Neural cell (in vitro differentiated cells): ENCODE measurements around the gene MAGEA8.

Source experiments
- CTCF ChIP-seq: fragments of 450-650 bp; IDR thresholded peaks from 2 replicates; pipeline ENCODE4 v1.5.1; 2014; ENCODE audit warnings: antibody characterized with exemption, mild to moderate bottlenecking, moderate library complexity; ENCODE audit not compliant: poor library complexity, severe bottlenecking
- EP300 ChIP-seq: fragments of 450-650 bp; conservative IDR thresholded peaks from 2 replicates; pipeline ENCODE4 v1.6.1; 2014; ENCODE audit warnings: antibody characterized with exemption, mild to moderate bottlenecking, moderate library complexity; ENCODE audit not compliant: poor library complexity, severe bottlenecking
- EZH2 ChIP-seq: fragments of 200-600, 300-800 bp; shearing (Covaris generic), sonication (generic); IDR thresholded peaks from 2 replicates; pipeline ENCODE4 v1.6.1; 2014; ENCODE audit warnings: antibody characterized with exemption, low read length, borderline replicate concordance, mild to moderate bottlenecking; ENCODE audit not compliant: insufficient read depth, poor library complexity, severe bottlenecking
- MXI1 ChIP-seq: fragments of 450-650 bp; conservative IDR thresholded peaks from 2 replicates; pipeline ENCODE4 v1.6.1; 2014; ENCODE audit warnings: antibody characterized with exemption, mild to moderate bottlenecking; ENCODE audit not compliant: poor library complexity, severe bottlenecking
- POLR2AphosphoS5 ChIP-seq: IDR thresholded peaks from 2 replicates; pipeline ENCODE4 v1.6.1; 2012
- RAD21 ChIP-seq: fragments of 450-650 bp; conservative IDR thresholded peaks from 2 replicates; pipeline ENCODE4 v1.6.1; 2014; ENCODE audit warnings: antibody characterized with exemption, mild to moderate bottlenecking, moderate library complexity
- SMC3 ChIP-seq: fragments of 450-650 bp; conservative IDR thresholded peaks from 2 replicates; pipeline ENCODE4 v1.6.1; 2014; ENCODE audit warnings: antibody characterized with exemption, mild to moderate bottlenecking, moderate library complexity; ENCODE audit not compliant: poor library complexity
- TAF1 ChIP-seq: IDR thresholded peaks from 2 replicates; pipeline ENCODE4 v1.6.1; 2012; ENCODE audit warnings: low read depth
- TF ChIP-seq, protein P1 (sequence below): IDR thresholded peaks from 2 replicates; pipeline ENCODE4 v1.6.1; 2012; ENCODE audit warnings: borderline replicate concordance

- TF ChIP-seq EP300 (no peak), CTCF (no peak), EZH2 (no peak), MXI1 (no peak), TAF1 (no peak), RAD21 (no peak), POLR2AphosphoS5 (no peak), SMC3 (no peak)
- TF ChIP-seq, protein P1, sequence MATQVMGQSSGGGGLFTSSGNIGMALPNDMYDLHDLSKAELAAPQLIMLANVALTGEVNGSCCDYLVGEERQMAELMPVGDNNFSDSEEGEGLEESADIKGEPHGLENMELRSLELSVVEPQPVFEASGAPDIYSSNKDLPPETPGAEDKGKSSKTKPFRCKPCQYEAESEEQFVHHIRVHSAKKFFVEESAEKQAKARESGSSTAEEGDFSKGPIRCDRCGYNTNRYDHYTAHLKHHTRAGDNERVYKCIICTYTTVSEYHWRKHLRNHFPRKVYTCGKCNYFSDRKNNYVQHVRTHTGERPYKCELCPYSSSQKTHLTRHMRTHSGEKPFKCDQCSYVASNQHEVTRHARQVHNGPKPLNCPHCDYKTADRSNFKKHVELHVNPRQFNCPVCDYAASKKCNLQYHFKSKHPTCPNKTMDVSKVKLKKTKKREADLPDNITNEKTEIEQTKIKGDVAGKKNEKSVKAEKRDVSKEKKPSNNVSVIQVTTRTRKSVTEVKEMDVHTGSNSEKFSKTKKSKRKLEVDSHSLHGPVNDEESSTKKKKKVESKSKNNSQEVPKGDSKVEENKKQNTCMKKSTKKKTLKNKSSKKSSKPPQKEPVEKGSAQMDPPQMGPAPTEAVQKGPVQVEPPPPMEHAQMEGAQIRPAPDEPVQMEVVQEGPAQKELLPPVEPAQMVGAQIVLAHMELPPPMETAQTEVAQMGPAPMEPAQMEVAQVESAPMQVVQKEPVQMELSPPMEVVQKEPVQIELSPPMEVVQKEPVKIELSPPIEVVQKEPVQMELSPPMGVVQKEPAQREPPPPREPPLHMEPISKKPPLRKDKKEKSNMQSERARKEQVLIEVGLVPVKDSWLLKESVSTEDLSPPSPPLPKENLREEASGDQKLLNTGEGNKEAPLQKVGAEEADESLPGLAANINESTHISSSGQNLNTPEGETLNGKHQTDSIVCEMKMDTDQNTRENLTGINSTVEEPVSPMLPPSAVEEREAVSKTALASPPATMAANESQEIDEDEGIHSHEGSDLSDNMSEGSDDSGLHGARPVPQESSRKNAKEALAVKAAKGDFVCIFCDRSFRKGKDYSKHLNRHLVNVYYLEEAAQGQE: no peak
Measured at GRCh38 chrX:149877157-149877556, 3.8 kb upstream of the MAGEA8 start.
